Stimulated activated CD8-positive, alpha-beta memory T cell treated with anti-CD3 and anti-CD28 coated beads, Interleukin-4, amount 100 ng/mL, for 4 hours (primary cell): ENCODE data around the gene ATP2A3.
"Not testable (repeated sequence)": the region's sequence is repeated elsewhere in the genome, so short reads cannot be mapped to it uniquely, and the experiment has no call there.

Experiments
- DNase-seq, 2 donors: peaks; one replicate each; pipeline ENCODE4 v3.0.0-alpha.2; 2020; ENCODE audit warnings: low read depth in 2 of 2, low spot score in 1 of 2

Gene ATP2A3

DNA sequence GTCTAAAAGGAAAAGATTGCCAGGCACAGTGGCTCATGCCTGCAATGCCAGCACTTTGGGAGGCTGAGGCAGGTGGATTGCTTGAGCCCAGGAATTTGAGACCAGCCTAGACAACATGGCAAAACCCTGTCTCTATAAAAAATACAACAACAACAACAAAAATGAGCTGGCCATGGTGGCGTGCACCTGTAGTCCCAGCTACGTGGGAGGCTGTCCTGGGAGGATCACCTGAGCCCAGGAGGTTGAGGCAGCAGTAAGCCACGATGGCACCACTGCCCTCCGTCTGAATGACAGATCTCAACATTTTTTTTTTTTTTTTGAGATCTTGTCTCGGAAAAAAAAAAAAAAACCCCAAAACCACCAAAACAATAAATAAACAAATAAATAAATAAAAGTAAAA is 28.1 kb upstream of the ATP2A3 start:
- no peak for DNase-seq

- not testable (repeated sequence) for DNase-seq
These were observed 27.5 kb upstream of the ATP2A3 start for GRCh38 chr17:3991699-3992098.

GRCh38 chr17:3990386-3991127 is 26.3 kb upstream of the ATP2A3 start:
- no peak for DNase-seq

- no peak for DNase-seq
These were observed 25.0 kb upstream of the ATP2A3 start for GRCh38 chr17:3989041-3989886.

- DNase-seq, result no peak
These were observed 24.2 kb upstream of the ATP2A3 start for GRCh38 chr17:3988297-3989040.

GRCh38 chr17:3986939-3987335 is 22.7 kb upstream of the ATP2A3 start:
- no peak for DNase-seq

- DNase-seq, result no peak
These were observed 22.2 kb upstream of the ATP2A3 start for GRCh38 chr17:3986270-3986938.

- no peak for DNase-seq
These were observed 21.6 kb upstream of the ATP2A3 start for GRCh38 chr17:3985846-3986245.

DNA sequence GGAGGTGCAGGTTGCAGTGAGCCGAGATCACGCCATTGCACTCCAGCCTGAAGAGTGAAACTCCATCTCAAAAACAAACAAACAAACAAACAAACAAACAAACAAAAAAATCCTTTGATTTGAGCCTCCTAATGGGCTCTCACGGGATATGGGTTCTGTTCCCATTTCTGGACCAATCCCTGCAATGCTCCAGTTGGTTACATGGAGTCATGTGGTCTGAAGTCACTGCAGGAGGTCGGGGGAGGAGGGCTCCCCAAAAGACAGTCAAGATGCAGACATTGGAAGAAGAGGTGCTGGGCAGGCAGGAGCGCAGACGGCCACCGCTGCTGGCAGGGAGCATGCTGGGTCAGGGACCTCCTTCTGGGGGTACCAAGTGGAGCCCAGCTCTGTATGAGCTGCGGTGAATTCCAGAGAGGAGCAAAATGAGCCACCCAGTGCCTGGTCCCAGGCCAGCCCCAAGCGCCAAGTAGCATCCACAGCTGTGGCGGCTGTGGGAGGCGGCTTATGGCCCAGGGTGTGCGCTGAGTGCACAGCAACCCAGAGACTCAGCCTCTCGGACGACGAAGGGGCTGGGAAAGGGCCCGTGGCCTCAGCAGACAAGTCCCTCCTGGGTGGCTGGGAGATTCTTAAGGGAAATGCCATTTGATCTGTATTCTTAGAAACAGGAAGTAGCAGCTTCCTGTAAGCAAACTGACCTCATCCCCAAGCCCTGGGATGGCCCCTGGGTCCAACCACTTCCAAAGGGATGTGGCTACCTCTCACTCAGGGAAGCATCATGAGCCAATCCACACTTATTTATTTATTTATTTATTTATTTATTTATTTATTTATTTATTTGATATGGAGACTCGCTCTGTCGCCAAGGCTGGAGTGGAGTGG is 19.6 kb upstream of the ATP2A3 start:
- DNase-seq, result no peak

- DNase-seq, result no peak
These were observed 18.3 kb upstream of the ATP2A3 start for GRCh38 chr17:3982541-3983017.

DNA sequence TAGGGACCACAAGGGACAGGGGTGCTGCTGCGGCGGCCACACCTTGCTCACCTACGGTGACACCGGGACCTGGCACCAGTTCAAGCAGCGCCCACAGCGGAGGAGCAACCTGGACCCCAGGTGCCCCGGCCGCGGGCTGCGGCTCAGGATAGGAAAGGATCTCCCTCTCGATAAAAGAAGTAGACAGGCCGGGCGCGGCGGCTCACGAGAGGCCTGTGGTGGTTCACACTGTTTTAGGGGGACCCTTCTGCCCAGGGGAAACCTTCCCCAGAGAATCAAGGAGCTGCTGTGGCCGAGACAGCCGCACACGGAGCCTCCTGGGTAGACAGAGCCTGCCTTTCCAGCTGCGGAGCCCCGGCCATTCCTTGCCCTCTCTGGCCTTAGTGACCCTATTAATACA is 17.9 kb upstream of the ATP2A3 start:
- DNase-seq, result no peak

DNA sequence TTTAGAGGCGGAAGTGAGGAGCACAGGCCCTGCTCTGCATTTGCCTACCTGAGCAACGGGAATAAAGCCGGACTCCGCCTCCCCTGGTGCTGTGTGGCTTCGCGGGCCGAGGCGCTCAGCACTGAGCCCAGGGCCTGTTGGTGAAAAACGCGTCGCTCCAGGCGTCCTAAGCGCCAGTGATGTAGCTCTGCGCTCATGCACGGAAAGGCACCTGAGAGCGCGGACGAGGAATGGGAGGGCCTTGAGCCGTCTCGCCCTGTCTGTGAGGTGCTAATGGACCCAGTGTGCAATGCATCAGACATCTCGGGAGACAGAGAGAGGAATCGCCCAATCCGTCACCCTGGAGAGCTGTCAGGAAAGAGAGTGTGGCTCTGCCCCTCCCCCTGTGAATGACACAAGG is 17.2 kb upstream of the ATP2A3 start:
- DNase-seq, result no peak

DNA sequence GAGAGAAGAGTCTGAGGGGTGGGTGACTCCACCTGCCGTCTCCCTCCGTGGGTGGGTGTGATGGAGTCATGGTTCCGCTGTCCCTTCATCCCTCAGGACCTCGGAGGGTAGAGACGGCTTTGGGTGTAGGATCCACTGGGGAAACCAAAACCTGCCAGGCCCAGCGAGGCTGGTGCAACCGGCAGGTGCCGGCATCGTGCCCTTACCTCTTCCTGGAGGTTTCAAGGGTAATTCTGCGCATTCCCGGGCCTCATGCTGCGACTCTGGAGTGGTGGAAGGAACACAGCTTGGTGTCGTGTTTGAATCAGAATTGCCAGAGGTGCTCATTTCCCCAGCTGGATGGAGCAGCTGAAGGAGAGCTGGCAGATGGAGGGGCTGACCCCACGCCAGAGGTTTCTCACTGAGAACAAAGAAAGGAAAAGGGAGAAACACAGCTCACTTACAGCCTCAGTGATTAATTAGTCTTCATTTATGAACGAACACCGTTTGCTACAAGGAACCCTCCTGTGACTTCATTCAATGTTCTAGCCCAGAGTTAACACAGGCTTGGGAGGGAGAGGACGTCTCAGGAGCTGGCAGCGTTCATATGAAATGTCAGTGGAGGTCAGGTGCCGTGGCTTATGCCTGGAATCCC is 16.3 kb upstream of the ATP2A3 start:
- DNase-seq, result no peak

- DNase-seq, result no peak
These were observed 15.0 kb upstream of the ATP2A3 start for GRCh38 chr17:3979290-3979611.

- DNase-seq, result no peak
These were observed 14.4 kb upstream of the ATP2A3 start for GRCh38 chr17:3978421-3979289.

DNA sequence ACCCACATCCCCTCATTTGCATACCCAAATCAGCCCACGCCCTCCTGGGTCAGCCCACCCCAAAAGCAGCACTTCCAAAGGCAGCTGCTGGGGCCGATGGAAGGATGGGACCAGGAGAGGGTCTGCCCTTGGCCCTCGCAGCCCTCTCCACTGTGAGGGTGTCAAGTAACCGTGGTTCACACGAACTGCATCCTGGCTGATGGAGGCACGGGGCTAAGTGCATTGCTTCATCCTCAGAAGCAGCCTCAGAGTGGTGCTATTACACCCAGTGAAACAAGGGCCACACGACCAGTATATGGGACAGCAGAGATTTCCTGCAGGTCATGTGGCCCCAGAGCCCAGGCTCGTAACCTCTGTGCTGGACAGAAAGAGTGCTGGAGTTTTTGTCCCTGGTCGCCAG is 13.2 kb upstream of the ATP2A3 start:
- DNase-seq, result no peak

GRCh38 chr17:3976675-3977171 is 12.5 kb upstream of the ATP2A3 start:
- DNase-seq, result no peak

GRCh38 chr17:3974980-3975379 is 10.7 kb upstream of the ATP2A3 start:
- DNase-seq, result no peak
